Endothelial cell (in vitro differentiated cells): ENCODE results near the gene TRIM38. TPM values are rescaled to one million over a fixed set of nuclear protein-coding genes. Genes with fewer than 3 reads are reported as not detected.

ENCODE experiments used
- DNase-seq: peaks from one replicate; pipeline ENCODE4 v3.0.0; 2021; ENCODE audit warnings: low spot score
- H3K27ac Mint-ChIP-seq: one replicate; pipeline ENCODE4 v1.8.0; 2021; ENCODE audit warnings: mixed read lengths, inconsistent platforms; ENCODE audit not compliant: unreplicated experiment
- H3K27me3 Mint-ChIP-seq: one replicate; pipeline ENCODE4 v1.8.0; 2021; ENCODE audit warnings: mild to moderate bottlenecking, moderate library complexity, mixed read lengths, inconsistent platforms; ENCODE audit not compliant: unreplicated experiment
- H3K36me3 Mint-ChIP-seq: one replicate; pipeline ENCODE4 v1.8.0; 2021; ENCODE audit warnings: mild to moderate bottlenecking, low read depth, mixed read lengths, inconsistent platforms; ENCODE audit not compliant: unreplicated experiment
- H3K4me1 Mint-ChIP-seq: one replicate; pipeline ENCODE4 v1.8.0; 2021; ENCODE audit warnings: mild to moderate bottlenecking, mixed read lengths, inconsistent platforms; ENCODE audit not compliant: unreplicated experiment
- H3K4me3 Mint-ChIP-seq: one replicate; pipeline ENCODE4 v1.8.0; 2021; ENCODE audit warnings: mild to moderate bottlenecking, mixed read lengths, inconsistent platforms; ENCODE audit not compliant: unreplicated experiment
- H3K9me3 Mint-ChIP-seq: one replicate; pipeline ENCODE4 v1.8.0; 2021; ENCODE audit warnings: mixed read lengths, inconsistent platforms; ENCODE audit not compliant: unreplicated experiment
- total RNA-seq: library from RNA; stranded (reverse); fragmentation: NEBNext Ultra II Directional; extraction: Animal tissue kit (Norgen Biotek cat#: 25700); gene quantifications from one replicate; pipeline ENCODE4 v1.2.1, GENCODE V29; 2021; ENCODE audit not compliant: unreplicated experiment
- TF ChIP-seq, protein P1 (sequence below): fragments of 200-600 bp; sonication (generic); IDR thresholded peaks from one replicate; pipeline ENCODE4 v1.5.0; 2021; ENCODE audit warnings: antibody characterized with exemption; ENCODE audit not compliant: unreplicated experiment

Gene TRIM38
- total RNA-seq, 1 donor from 2014 or later, result 3.8 TPM

DNA sequence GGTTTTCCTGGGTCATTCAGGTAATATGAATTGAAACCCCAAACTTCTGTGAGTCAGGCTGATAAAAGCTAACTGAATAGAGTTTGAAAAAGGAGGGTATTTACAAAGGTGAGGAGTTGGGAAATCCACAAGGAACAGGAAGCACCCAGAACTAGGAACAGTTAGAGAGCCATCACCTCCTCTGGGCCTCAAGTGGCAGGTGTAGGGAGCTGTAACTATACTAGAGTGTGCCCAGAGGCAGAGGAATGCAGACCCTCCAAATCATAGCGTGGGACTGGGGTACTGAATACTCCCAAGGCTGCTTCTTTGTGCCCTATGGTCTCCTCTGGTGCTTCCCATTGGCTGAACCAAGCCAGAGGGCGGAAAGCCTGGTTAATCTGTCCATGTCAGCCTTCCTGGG lies 18.3 kb downstream of the TRIM38 start:
- DNase-seq, result no peak
- Mint-ChIP-seq H3K4me1 (peaks cover 7% of the 10 kb centered on the region), H3K27ac (no peak overlapping the region), H3K9me3 (no peaks in the 10 kb centered on the region), H3K4me3 (no peak overlapping the region), H3K27me3 (no peaks in the 10 kb centered on the region), H3K36me3 (peaks cover 10% of the 10 kb centered on the region)
- TF ChIP-seq, protein P1, sequence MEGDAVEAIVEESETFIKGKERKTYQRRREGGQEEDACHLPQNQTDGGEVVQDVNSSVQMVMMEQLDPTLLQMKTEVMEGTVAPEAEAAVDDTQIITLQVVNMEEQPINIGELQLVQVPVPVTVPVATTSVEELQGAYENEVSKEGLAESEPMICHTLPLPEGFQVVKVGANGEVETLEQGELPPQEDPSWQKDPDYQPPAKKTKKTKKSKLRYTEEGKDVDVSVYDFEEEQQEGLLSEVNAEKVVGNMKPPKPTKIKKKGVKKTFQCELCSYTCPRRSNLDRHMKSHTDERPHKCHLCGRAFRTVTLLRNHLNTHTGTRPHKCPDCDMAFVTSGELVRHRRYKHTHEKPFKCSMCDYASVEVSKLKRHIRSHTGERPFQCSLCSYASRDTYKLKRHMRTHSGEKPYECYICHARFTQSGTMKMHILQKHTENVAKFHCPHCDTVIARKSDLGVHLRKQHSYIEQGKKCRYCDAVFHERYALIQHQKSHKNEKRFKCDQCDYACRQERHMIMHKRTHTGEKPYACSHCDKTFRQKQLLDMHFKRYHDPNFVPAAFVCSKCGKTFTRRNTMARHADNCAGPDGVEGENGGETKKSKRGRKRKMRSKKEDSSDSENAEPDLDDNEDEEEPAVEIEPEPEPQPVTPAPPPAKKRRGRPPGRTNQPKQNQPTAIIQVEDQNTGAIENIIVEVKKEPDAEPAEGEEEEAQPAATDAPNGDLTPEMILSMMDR, result no peak

DNA sequence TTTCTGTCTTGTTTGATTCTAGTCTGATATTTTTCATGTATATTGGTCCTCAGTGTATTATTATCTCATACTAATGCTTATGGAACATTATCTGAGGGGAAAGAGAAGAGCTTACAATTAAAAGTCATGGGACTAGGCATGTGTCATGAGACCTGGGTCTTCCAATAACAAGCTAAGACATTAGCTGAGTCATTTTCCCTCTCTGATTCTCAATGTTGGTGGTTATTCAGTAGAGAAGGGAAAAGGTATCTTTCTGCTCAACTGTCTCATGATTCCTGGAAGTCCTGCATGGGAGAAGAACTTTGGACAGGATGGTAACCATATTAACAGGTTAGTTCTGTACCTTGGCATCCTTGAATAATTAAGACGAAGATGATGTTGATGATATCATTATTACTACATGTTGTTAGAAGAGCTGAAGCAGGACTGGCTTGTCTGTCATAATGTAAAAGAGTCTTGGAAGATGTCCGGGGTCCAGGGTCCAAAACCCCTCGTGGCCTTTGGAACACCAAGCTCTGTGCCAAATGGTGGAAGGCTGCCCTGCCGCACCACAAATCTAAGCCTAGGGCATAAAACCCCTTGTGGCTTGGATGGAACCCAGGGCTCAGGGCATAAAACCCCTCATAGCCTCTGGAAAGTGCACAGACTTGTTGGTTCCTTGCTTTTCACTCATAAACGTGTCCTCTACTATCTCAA lies 19.1 kb downstream of the TRIM38 start:
- no peak for DNase-seq
- Mint-ChIP-seq H3K36me3 (peaks cover 6% of the 10 kb centered on the region), H3K27ac (no peak overlapping the region), H3K9me3 (no peaks in the 10 kb centered on the region), H3K4me3 (no peak overlapping the region), H3K27me3 (no peaks in the 10 kb centered on the region), H3K4me1 (peaks cover 7% of the 10 kb centered on the region)
- TF ChIP-seq, protein P1, result no peak

DNA sequence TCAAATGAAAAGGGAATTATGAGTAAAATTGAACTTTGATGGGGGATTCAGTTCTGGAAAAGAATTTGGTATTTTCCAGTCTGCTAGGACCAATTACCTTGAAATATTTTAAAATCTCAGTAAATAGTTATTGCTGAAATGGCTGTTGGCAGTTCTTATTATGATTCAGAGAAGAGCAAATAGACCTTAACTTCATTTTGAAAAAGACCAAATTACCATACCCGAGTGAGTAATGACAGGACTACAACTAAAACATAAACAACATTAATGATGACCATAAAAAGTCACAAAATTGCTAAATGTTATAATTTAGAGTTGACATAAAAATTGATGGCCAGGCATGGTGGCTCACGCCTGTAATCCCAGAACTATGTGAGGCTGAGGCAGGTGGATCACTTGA lies 21.7 kb downstream of the TRIM38 start:
- peaks cover 8% of the 10 kb centered on the region for H3K36me3 Mint-ChIP-seq
- H3K4me1 Mint-ChIP-seq, result peaks cover 9% of the 10 kb centered on the region
- H3K27ac Mint-ChIP-seq, result no peak overlapping the region
- no peaks in the 10 kb centered on the region for H3K27me3 Mint-ChIP-seq
- TF ChIP-seq, protein P1, result no peak
- no peak overlapping the region for H3K4me3 Mint-ChIP-seq
- no peaks in the 10 kb centered on the region for H3K9me3 Mint-ChIP-seq
- DNase-seq, result no peak

DNA sequence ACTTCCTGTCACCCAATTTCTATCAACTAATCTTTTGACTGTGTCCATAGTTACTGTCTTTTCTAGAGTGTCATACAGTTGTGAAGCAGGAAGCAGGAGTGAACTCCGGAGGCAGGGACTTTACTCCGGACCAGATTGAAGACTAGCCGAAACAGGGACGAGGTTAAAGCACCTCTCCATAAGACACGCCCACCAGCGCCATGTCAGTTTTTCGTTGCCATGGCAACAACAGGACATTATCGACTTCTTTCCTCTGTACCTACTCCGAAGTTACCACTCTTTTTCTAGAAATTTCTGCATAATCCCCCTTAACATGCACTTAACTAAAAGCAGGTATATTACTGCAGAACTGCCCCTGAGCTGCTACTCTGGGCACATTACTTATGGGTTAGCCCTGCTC lies 25.2 kb downstream of the TRIM38 start:
- no peak overlapping the region for H3K27ac Mint-ChIP-seq
- DNase-seq, result no peak
- TF ChIP-seq, protein P1, result no peak
- peaks cover 2% of the 10 kb centered on the region for H3K36me3 Mint-ChIP-seq
- H3K4me3 Mint-ChIP-seq, result no peak overlapping the region
- H3K9me3 Mint-ChIP-seq, result no peaks in the 10 kb centered on the region
- peaks cover 4% of the 10 kb centered on the region for H3K4me1 Mint-ChIP-seq
- no peaks in the 10 kb centered on the region for H3K27me3 Mint-ChIP-seq

DNA sequence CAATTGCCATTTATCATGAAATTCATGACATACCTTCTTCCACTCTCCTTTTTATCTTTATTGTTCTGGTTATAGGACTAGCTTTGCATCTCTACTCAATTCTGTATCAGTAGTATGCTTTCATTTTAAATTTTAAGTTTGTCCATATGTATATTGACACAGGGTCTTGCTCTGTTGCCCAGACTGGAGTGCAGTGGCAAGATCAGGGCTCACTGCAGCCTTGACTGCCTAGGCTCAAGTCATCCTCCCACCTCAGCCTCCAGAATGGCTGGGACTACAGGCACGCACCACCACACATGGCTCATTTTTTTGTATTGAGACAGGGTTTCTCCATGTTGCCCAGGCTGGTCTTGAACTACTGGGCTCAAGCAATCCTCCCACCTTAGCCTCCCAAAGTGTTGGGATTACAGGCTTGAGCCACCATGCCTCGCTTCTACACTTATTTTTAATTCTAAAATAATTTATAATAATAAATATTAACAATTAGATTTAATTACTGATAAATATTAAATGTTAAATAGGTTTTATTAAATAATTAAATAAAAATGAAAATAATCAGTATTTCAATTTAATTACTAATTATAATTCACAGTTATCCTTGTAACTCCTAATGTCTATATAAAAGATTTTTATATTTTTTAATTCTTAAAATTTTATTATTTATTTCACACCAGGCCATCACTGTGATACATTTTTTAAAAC lies 27.7 kb downstream of the TRIM38 start:
- H3K27ac Mint-ChIP-seq, result no peak overlapping the region
- peaks cover 2% of the 10 kb centered on the region for H3K36me3 Mint-ChIP-seq
- H3K9me3 Mint-ChIP-seq, result no peaks in the 10 kb centered on the region
- H3K4me3 Mint-ChIP-seq, result no peak overlapping the region
- TF ChIP-seq, protein P1, result no peak
- H3K27me3 Mint-ChIP-seq, result peaks cover 4% of the 10 kb centered on the region
- no peak for DNase-seq
- peaks cover 2% of the 10 kb centered on the region for H3K4me1 Mint-ChIP-seq
